ENCODE data around the gene LPO. TPM values are rescaled to one million over a fixed set of nuclear protein-coding genes. Genes with fewer than 3 reads are reported as not detected.

The LPO gene
- total and polyA plus RNA-seq, 2 experiments from 2014 or later: 0.29 to 1.0 TPM

GRCh38 chr17:58279736-58280479 lies 41.5 kb downstream of the LPO start:
- Histone ChIP-seq H3K9me2 (replicated peaks; ENCODE audit: insufficient read depth) (no peaks in the 10 kb centered on the region), H3K79me2 (no peaks in the 10 kb centered on the region), H3K4me2 (no peak overlapping the region), H3K36me3 (replicated peaks; ENCODE audit: insufficient read depth, low read depth) (no peaks in the 10 kb centered on the region), H3K4me3 (no peak overlapping the region), H3K27ac (no peak overlapping the region), H3K9me3 (ENCODE audit: low read depth) (no peaks in the 10 kb centered on the region), H3K27me3 (no peaks in the 10 kb centered on the region), H3K4me1 (ENCODE audit: insufficient read depth) (no peaks in the 10 kb centered on the region), H2AFZ (no peak overlapping the region), H4K20me1 (ENCODE audit: insufficient read depth, poor library complexity, severe bottlenecking) (no peaks in the 10 kb centered on the region)
- no peak for DNase-seq (ENCODE audit: low spot score)
- TF ChIP-seq, protein P1, sequence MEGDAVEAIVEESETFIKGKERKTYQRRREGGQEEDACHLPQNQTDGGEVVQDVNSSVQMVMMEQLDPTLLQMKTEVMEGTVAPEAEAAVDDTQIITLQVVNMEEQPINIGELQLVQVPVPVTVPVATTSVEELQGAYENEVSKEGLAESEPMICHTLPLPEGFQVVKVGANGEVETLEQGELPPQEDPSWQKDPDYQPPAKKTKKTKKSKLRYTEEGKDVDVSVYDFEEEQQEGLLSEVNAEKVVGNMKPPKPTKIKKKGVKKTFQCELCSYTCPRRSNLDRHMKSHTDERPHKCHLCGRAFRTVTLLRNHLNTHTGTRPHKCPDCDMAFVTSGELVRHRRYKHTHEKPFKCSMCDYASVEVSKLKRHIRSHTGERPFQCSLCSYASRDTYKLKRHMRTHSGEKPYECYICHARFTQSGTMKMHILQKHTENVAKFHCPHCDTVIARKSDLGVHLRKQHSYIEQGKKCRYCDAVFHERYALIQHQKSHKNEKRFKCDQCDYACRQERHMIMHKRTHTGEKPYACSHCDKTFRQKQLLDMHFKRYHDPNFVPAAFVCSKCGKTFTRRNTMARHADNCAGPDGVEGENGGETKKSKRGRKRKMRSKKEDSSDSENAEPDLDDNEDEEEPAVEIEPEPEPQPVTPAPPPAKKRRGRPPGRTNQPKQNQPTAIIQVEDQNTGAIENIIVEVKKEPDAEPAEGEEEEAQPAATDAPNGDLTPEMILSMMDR (IDR thresholded peaks at IDR 0.05; ENCODE audit: poor library complexity): no peak
- TF ChIP-seq EZH2phosphoT487 (IDR thresholded peaks at IDR 0.05; ENCODE audit: low read depth, severe bottlenecking, unreplicated experiment) (no peak), EZH2 (IDR thresholded peaks at IDR 0.05; ENCODE audit: borderline replicate concordance) (no peak)
- WGBS (ENCODE audit: low lambda C conversion rate, missing lambda C conversion rate): 87% methylated on average over 16 of the region's 16 CpGs

GRCh38 chr17:58280480-58281217 lies 42.3 kb downstream of the LPO start, which contains the start of gene MPO:
MPO (minus strand) TSS chr17:58280935; CDS start chr17:58280758, 177 bp downstream.
- H4K20me1 ChIP-seq (ENCODE audit: insufficient read depth, poor library complexity, severe bottlenecking): no peaks in the 10 kb centered on the region
- DNase-seq (ENCODE audit: low spot score): no peak

GRCh38 chr17:58281511-58282011 lies 43.2 kb downstream of the LPO start:
- Histone ChIP-seq H3K36me3 (replicated peaks; ENCODE audit: insufficient read depth, low read depth) (no peaks in the 10 kb centered on the region), H3K27me3 (no peaks in the 10 kb centered on the region), H3K4me2 (no peak overlapping the region), H3K27ac (no peak overlapping the region), H3K9me3 (ENCODE audit: low read depth) (no peaks in the 10 kb centered on the region), H3K4me3 (no peak overlapping the region), H4K20me1 (ENCODE audit: insufficient read depth, poor library complexity, severe bottlenecking) (no peaks in the 10 kb centered on the region), H2AFZ (no peak overlapping the region), H3K4me1 (ENCODE audit: insufficient read depth) (no peaks in the 10 kb centered on the region), H3K9me2 (replicated peaks; ENCODE audit: insufficient read depth) (no peaks in the 10 kb centered on the region), H3K79me2 (no peaks in the 10 kb centered on the region)
- 57% methylated on average over 2 of the region's 2 CpGs for WGBS (ENCODE audit: low lambda C conversion rate, missing lambda C conversion rate)
- TF ChIP-seq EZH2phosphoT487 (IDR thresholded peaks at IDR 0.05; ENCODE audit: low read depth, severe bottlenecking, unreplicated experiment) (no peak), EZH2 (IDR thresholded peaks at IDR 0.05; ENCODE audit: borderline replicate concordance) (no peak)
- TF ChIP-seq, protein P1 (IDR thresholded peaks at IDR 0.05; ENCODE audit: poor library complexity): no peak
- no peak for DNase-seq (ENCODE audit: low spot score)

More at GRCh38 chr17:58280480-58281217, 42.3 kb downstream of the LPO start, which contains the start of gene MPO:
- no peak within 1 kb of the TSS for H3K4me3 ChIP-seq
- no peaks in the 10 kb centered on the region for H3K4me1 ChIP-seq (ENCODE audit: insufficient read depth)
- no peaks in the 10 kb centered on the region for H3K9me2 ChIP-seq (replicated peaks; ENCODE audit: insufficient read depth)
- no peaks in the 10 kb centered on the region for H3K27me3 ChIP-seq
- no peak within 1 kb of the TSS for H3K27ac ChIP-seq
- no peak within 1 kb of the TSS for H2AFZ ChIP-seq
- H3K9me3 ChIP-seq (ENCODE audit: low read depth): no peaks in the 10 kb centered on the region
- whole genome bisulfite sequencing (ENCODE audit: low lambda C conversion rate, missing lambda C conversion rate): 95% methylated on average over 4 of the region's 5 CpGs
- H3K36me3 ChIP-seq (replicated peaks; ENCODE audit: insufficient read depth, low read depth): no peaks in the 10 kb centered on the region
- H3K4me2 ChIP-seq: no peak within 1 kb of the TSS
- TF ChIP-seq EZH2phosphoT487 (IDR thresholded peaks at IDR 0.05; ENCODE audit: low read depth, severe bottlenecking, unreplicated experiment) (no peak), EZH2 (IDR thresholded peaks at IDR 0.05; ENCODE audit: borderline replicate concordance) (no peak)
- TF ChIP-seq, protein P1 (IDR thresholded peaks at IDR 0.05; ENCODE audit: poor library complexity): no peak
- H3K79me2 ChIP-seq: no peaks in the 10 kb centered on the region

Measured in hepatocyte (in vitro differentiated cells).